ENCODE data around the gene WDR76. TPM values are rescaled to one million over a fixed set of nuclear protein-coding genes. Genes with fewer than 3 reads are reported as not detected.

WDR76 gene
- total RNA-seq, 1 donor from 2014 or later, result 6.2 TPM

DNA sequence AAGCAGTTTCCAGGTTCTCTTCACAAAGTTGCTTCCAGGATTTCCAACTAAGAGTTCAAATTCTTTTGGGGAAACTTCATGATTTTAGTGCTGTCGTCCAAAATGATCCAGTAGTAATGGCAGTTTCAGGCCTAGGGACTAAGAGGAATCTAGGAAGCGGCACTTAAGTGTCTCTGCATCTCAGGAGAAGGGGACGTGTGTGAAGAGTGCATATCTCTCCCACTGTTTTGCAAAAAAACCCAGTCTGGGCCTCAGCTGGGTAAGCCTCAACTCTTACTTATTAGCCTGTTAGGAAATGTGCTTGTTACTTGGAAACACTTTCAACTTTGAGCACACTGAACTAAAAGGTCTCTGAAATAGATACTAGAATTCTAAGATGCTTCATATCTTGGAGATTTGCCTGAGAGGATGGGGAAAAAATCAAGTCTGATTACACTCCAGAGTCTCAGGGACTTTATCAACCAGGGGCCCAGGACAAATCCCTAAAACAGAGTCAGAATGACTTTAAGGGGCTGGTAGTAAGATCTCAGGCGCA, 81.8 kb downstream of the WDR76 start:
- intact Hi-C loops (cut with DNase I), result no loop called here
- Histone ChIP-seq H3K4me1 (no peaks in the 10 kb centered on the region), H3K36me3 (no peaks in the 10 kb centered on the region), H3K4me3 (no peak overlapping the region), H3K27me3 (no peaks in the 10 kb centered on the region), H3K27ac (no peak overlapping the region), H3K9me3 (no peaks in the 10 kb centered on the region)
- DNase-seq (no peak), ATAC-seq (no peak)
- TF ChIP-seq, protein P1, sequence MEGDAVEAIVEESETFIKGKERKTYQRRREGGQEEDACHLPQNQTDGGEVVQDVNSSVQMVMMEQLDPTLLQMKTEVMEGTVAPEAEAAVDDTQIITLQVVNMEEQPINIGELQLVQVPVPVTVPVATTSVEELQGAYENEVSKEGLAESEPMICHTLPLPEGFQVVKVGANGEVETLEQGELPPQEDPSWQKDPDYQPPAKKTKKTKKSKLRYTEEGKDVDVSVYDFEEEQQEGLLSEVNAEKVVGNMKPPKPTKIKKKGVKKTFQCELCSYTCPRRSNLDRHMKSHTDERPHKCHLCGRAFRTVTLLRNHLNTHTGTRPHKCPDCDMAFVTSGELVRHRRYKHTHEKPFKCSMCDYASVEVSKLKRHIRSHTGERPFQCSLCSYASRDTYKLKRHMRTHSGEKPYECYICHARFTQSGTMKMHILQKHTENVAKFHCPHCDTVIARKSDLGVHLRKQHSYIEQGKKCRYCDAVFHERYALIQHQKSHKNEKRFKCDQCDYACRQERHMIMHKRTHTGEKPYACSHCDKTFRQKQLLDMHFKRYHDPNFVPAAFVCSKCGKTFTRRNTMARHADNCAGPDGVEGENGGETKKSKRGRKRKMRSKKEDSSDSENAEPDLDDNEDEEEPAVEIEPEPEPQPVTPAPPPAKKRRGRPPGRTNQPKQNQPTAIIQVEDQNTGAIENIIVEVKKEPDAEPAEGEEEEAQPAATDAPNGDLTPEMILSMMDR (IDR thresholded peaks at IDR 0.05), result no peak

DNA sequence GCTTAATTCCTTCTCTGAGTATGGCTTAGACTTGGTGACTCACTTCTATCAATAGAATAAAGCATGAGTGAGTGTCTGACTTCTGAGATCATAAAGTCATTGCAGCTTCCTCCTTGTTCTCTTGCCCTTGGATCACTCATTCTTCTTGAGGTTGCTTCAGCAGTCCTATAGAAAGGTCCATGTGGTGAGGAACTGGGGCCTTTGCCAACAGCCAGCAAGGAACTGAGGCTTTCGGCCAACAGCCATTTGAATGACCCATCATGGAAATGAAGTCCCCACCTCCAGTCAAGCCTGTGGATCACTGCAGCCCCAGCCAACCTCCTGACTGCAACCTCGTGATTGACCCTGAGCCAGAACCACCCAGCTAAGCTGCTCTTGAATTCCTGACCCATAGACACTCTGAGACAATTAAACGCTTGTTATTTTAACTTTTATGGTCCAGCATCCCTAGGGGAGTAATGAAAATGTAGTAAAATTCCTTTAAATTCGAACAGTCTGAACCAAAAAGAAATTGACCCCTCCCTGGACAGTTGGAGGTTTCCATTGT, 84.5 kb downstream of the WDR76 start:
- H3K27ac ChIP-seq, result no peak overlapping the region
- ATAC-seq, result no peak
- intact Hi-C loops (cut with DNase I), result no loop called here

DNA sequence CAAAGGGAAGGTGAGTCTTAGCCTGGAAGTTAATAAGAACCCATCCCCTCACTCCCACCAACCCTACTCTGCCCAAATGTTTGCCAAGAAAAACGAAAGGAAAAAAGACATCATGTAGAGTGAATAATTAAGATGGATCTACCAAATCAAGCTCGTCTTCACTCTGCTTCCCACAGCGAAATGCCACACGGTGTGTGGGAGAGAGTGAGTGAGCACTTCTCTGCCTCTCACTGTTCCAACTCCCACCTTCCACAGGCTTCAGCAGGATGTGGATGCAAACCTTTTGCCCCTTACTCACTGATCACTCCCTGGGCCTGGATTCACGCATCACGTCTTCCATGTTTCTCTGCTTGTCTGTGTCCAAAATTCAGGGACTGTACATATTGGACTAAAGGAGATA, 85.4 kb downstream of the WDR76 start:
- no peaks in the 10 kb centered on the region for H3K27me3 ChIP-seq
- H3K27ac ChIP-seq, result no peak overlapping the region
- TF ChIP-seq, protein P1 (IDR thresholded peaks at IDR 0.05), result no peak
- no peaks in the 10 kb centered on the region for H3K36me3 ChIP-seq
- ATAC-seq, result no peak
- H3K9me3 ChIP-seq, result no peaks in the 10 kb centered on the region
- intact Hi-C loops (cut with DNase I), result no loop called here
- no peak for DNase-seq
- no peak overlapping the region for H3K4me3 ChIP-seq
- H3K4me1 ChIP-seq, result no peaks in the 10 kb centered on the region

More for the DNA sequence above, 84.5 kb downstream of the WDR76 start:
- DNase-seq, result no peak
- Histone ChIP-seq H3K9me3 (no peaks in the 10 kb centered on the region), H3K36me3 (no peaks in the 10 kb centered on the region), H3K4me1 (no peaks in the 10 kb centered on the region), H3K4me3 (no peak overlapping the region), H3K27me3 (no peaks in the 10 kb centered on the region)
- TF ChIP-seq, protein P1 (IDR thresholded peaks at IDR 0.05), result no peak

DNA sequence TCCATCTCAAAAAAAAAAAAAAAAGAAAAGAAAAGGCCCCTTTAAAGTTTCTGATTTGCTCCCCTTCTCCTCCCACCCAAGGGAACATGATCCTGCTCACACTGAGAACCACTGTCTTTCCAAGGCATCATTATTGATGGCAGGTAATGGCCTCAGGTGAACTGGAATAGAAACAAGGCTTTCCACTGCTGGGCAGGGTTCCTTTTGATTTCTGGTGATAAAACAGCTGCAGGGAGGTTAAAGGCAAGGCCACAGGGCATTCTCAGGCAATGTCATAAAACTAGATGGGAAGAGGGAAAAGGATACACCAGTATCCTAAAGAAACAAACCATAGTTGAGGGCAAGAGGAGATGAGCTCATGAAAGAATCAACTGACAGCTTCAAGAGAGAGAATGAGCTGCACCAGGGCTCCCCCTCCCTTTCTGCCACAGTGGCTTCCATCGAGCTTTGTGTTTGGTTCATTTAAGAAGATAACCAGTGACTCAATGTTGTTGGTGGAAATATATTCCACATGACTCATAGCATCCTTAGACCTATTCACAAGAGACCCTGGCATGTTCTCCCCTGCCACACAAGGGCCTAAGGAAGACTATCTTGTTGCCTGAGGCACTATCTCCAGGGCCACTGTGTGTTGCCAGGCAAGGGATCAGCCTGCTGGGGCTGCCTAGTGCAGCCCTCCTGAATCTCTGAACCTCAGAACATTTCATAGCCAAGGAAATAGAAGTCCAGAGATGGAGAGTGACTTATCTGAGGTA, 86.4 kb downstream of the WDR76 start:
- no peaks in the 10 kb centered on the region for H3K4me1 ChIP-seq
- H3K36me3 ChIP-seq, result no peaks in the 10 kb centered on the region
- DNase-seq, result no peak
- no peak overlapping the region for H3K4me3 ChIP-seq
- H3K27me3 ChIP-seq, result peaks cover 5% of the 10 kb centered on the region
- TF ChIP-seq, protein P1 (IDR thresholded peaks at IDR 0.05), result no peak
- intact Hi-C loops (cut with DNase I), result no loop called here
- peak; percentile 30 for ATAC-seq
- H3K27ac ChIP-seq, result no peak overlapping the region
- H3K9me3 ChIP-seq, result no peaks in the 10 kb centered on the region

DNA sequence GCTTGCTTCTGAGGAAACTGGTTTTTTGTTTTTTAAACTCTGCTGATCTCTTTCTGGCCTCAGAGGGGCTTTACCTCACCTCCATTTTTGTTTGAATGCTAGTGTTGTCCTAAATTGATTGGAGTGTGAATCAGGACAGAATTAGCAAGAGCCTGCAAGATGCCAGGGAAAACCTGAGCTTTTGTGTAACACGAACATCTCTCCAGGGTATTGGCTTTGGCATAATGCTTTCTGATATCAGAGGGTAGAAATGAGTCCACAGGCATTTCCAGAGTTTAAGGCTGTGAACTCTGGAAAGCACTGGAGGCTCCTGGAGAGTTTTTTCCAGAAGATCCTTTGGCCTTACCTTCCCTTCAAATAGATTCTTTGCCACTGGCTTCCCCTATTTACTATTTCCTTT, 87.1 kb downstream of the WDR76 start:
- TF ChIP-seq, protein P1 (IDR thresholded peaks at IDR 0.05), result no peak
- H3K4me1 ChIP-seq, result no peaks in the 10 kb centered on the region
- no peaks in the 10 kb centered on the region for H3K36me3 ChIP-seq
- peaks cover 9% of the 10 kb centered on the region for H3K27me3 ChIP-seq
- intact Hi-C loops (cut with DNase I), result no loop called here
- H3K9me3 ChIP-seq, result no peaks in the 10 kb centered on the region
- H3K27ac ChIP-seq, result no peak overlapping the region
- no peak for DNase-seq
- no peak for ATAC-seq
- no peak overlapping the region for H3K4me3 ChIP-seq

All from upper lobe of right lung (tissue), 1 donor.